ENCODE measurements around the gene PIGS. TPM values are rescaled to one million over a fixed set of nuclear protein-coding genes. Genes with fewer than 3 reads are reported as not detected.

The PIGS gene
- total and polyA plus RNA-seq, 9 of the 15 experiments (the other 6 are each of a cell fraction or from before 2014, with no cell fraction given), result 47.5 to 138 (median 57.6) TPM

- TF ChIP-seq ARID2 (IDR thresholded peaks at IDR 0.05), result no peak
- TF ChIP-seq TEAD1 (CRISPR knock-in tag; IDR thresholded peaks at IDR 0.05), result no peak
- peak; percentile 28; the same call in 1 of the 2 replicates for TF ChIP-seq ATF7 (IDR thresholded peaks at IDR 0.05)
- no peak for TF ChIP-seq ZNF551 (CRISPR knock-in tag; IDR thresholded peaks at IDR 0.05)
- no peak for TF ChIP-seq NFE2L1 (tag; IDR thresholded peaks at IDR 0.05; ENCODE audit: borderline replicate concordance, low read depth)
- TF ChIP-seq CBX5 (IDR thresholded peaks at IDR 0.05; ENCODE audit: borderline replicate concordance, low read depth), result no peak
- no peak for TF ChIP-seq MCM7 (IDR thresholded peaks at IDR 0.05)
- no peak; the same call in none of the 2 replicates for TF ChIP-seq PML (IDR thresholded peaks at IDR 0.05; ENCODE audit: low read length)
- TF ChIP-seq ZNF311 (CRISPR knock-in tag; IDR thresholded peaks at IDR 0.05), result no peak
- TF ChIP-seq ZNF639 (CRISPR knock-in tag; conservative IDR thresholded peaks at IDR 0.05 in 1 of 2, IDR thresholded peaks at IDR 0.05 in 1 of 2), result peak in 1 of 2 experiments; percentile 33; a peak in 1 of 4 replicates
- no peak for TF ChIP-seq SRSF7 (optimal IDR thresholded peaks at IDR 0.05; ENCODE audit: low read depth, low read length)
- peak; percentile 19; the same call in 1 of the 2 replicates for TF ChIP-seq TAF7 (tag; IDR thresholded peaks at IDR 0.05)
- no peak for TF ChIP-seq MYC (IDR thresholded peaks at IDR 0.05; ENCODE audit: low read depth, low read length)
- no peak for TF ChIP-seq MYC (CRISPR knock-in tag; IDR thresholded peaks at IDR 0.05; ENCODE audit: borderline replicate concordance, low read depth)
- no peak for TF ChIP-seq SUPT5H (IDR thresholded peaks at IDR 0.05)
- no peak for TF ChIP-seq KLF16 (IDR thresholded peaks at IDR 0.05)
- no peak for TF ChIP-seq ZNF668 (CRISPR knock-in tag; IDR thresholded peaks at IDR 0.05)
- peak; percentile 82; the same call in 1 of the 2 replicates for TF ChIP-seq PTBP1 (IDR thresholded peaks at IDR 0.05; ENCODE audit: low read depth, low read length)
- no peak for TF ChIP-seq CEBPG (CRISPR knock-in tag; IDR thresholded peaks at IDR 0.05)
- no peak for TF ChIP-seq CEBPG (tag; conservative IDR thresholded peaks at IDR 0.05 in 1 of 2, IDR thresholded peaks at IDR 0.05 in 1 of 2)
- no peak for TF ChIP-seq KDM2B (CRISPR knock-in tag; IDR thresholded peaks at IDR 0.05)
- TF ChIP-seq AFF4 (CRISPR knock-in tag; IDR thresholded peaks at IDR 0.05), result peak; percentile 87; the same call in 1 of the 2 replicates
These were observed 28.2 kb upstream of the PIGS start (continued) for GRCh38 chr17:28599311-28600184.
